A673 (cell line): Measurements from ENCODE around the gene TMEM244. TPM values are rescaled to one million over a fixed set of nuclear protein-coding genes. Genes with fewer than 3 reads are reported as not detected.

Source experiments
- BruUV-seq: library from RNA; stranded (reverse); fragments of 400-500 nt; replicated peaks from 2 replicates; lab custom pipeline; 2021; lab: Mats Ljungman, UMichigan
- CTCF ChIA-PET: fragments of 300-600 bp; sonication (Branson Sonifier 250); formaldehyde crosslinking; loops from one replicate; lab custom pipeline; 2022; ENCODE audit warnings: antibody characterized with exemption; lab: Charles Lee
- POLR2A ChIA-PET: fragments of 300-600 bp; sonication (Branson Sonifier 250); formaldehyde crosslinking; loops from one replicate; lab custom pipeline; 2022; ENCODE audit warnings: antibody characterized with exemption; ENCODE audit not compliant: low non-redundant PET; lab: Charles Lee
- DNase-seq: peaks from one replicate; pipeline ENCODE4 v3.0.0-alpha.2; 2015; ENCODE audit warnings: low spot score
- H3K27ac ChIP-seq: fragments of 200-600 bp; sonication (generic); 2 replicates; pipeline ENCODE4 v1.5.1; 2016; ENCODE audit warnings: mixed run types, low read depth, mild to moderate bottlenecking, mixed read lengths, antibody characterized with exemption, low read length; ENCODE audit not compliant: poor library complexity, severe bottlenecking
- H3K27me3 ChIP-seq: fragments of 200-600 bp; sonication (generic); replicated peaks from 2 replicates; pipeline ENCODE4 v1.6.1; 2017; ENCODE audit warnings: mixed run types, low read depth, mild to moderate bottlenecking, mixed read lengths, antibody characterized with exemption, low read length; ENCODE audit not compliant: insufficient read depth, poor library complexity
- H3K36me3 ChIP-seq: fragments of 200-600 bp; sonication (generic); 2 replicates; pipeline ENCODE4 v1.6.1; 2016; ENCODE audit warnings: mixed run types, mild to moderate bottlenecking, mixed read lengths, antibody characterized with exemption, low read length; ENCODE audit not compliant: insufficient read depth, poor library complexity, severe bottlenecking
- H3K4me1 ChIP-seq: fragments of 200-600 bp; sonication (generic); 2 replicates; pipeline ENCODE4 v1.6.1; 2017; ENCODE audit warnings: mixed run types, mild to moderate bottlenecking, mixed read lengths, antibody characterized with exemption, low read length; ENCODE audit not compliant: insufficient read depth, poor library complexity, severe bottlenecking
- H3K4me3 ChIP-seq: fragments of 200-600 bp; sonication (generic); 2 replicates; pipeline ENCODE4 v1.5.1; 2016; ENCODE audit warnings: low read depth, mixed run types, mild to moderate bottlenecking, mixed read lengths, low read length; ENCODE audit not compliant: poor library complexity, severe bottlenecking
- H3K9me3 ChIP-seq: fragments of 200-600 bp; sonication (generic); 2 replicates; pipeline ENCODE4 v1.6.1; 2016; ENCODE audit warnings: mixed run types, low read depth, mild to moderate bottlenecking, mixed read lengths, antibody characterized with exemption, low read length; ENCODE audit not compliant: poor library complexity, severe bottlenecking
- EZH2 ChIP-seq: fragments of 200-600 bp; sonication (generic); IDR thresholded peaks from 2 replicates; pipeline ENCODE4 v1.6.1; 2017; ENCODE audit warnings: borderline replicate concordance, low read depth, mild to moderate bottlenecking, mixed read lengths, antibody characterized with exemption, low read length; ENCODE audit not compliant: poor library complexity, severe bottlenecking
- intact Hi-C: fragments of 100-400 bp; cut with micrococcal nuclease; formaldehyde crosslinking; loops from one replicate; pipeline ENCODE4 v1.10.0; 2022; ENCODE audit not compliant: unreplicated experiment
- total RNA-seq: library from RNA; stranded (reverse); gene quantifications from 2 replicates; pipeline ENCODE4 v1.2.3, GENCODE V29; 2021
- TF ChIP-seq, protein P1 (sequence below): fragments of 300-800, 200-600 bp; sonication (generic); conservative IDR thresholded peaks from 2 replicates; pipeline ENCODE4 v1.5.1; 2017; ENCODE audit warnings: low read depth, mild to moderate bottlenecking, antibody characterized with exemption, low read length, moderate library complexity, mixed read lengths

TMEM244 gene
- total RNA-seq, 1 experiment from 2014 or later = not detected

DNA sequence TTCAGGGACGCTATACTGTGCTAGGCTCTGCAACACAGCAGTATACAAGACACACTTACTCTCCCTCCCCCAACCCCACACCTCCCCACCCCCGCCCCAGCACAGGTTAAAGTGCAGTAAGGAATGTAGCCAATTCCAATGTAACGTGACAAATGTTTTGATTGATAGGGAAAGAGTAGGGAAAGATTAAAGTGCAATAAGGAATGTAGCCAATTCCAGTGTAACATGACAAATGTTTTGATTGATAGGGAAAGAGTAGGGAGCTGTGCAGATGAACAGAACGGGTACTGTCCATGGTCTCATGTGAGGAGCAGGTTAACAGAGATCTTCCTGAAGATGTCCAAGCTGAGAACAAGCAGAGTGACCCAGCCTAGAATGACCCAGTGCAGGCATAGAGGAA, 69.1 kb downstream of the TMEM244 start:
- no peak overlapping the region for H3K4me3 ChIP-seq
- H3K36me3 ChIP-seq = no peaks in the 10 kb centered on the region
- intact Hi-C loops = no loop called here
- H3K9me3 ChIP-seq = no peaks in the 10 kb centered on the region
- ChIA-PET POLR2A (no interaction called here), CTCF (no interaction called here)
- BruUV-seq = no TSS peak
- H3K27ac ChIP-seq = no peak overlapping the region
- H3K4me1 ChIP-seq = peaks cover 26% of the 10 kb centered on the region
- TF ChIP-seq, protein P1, sequence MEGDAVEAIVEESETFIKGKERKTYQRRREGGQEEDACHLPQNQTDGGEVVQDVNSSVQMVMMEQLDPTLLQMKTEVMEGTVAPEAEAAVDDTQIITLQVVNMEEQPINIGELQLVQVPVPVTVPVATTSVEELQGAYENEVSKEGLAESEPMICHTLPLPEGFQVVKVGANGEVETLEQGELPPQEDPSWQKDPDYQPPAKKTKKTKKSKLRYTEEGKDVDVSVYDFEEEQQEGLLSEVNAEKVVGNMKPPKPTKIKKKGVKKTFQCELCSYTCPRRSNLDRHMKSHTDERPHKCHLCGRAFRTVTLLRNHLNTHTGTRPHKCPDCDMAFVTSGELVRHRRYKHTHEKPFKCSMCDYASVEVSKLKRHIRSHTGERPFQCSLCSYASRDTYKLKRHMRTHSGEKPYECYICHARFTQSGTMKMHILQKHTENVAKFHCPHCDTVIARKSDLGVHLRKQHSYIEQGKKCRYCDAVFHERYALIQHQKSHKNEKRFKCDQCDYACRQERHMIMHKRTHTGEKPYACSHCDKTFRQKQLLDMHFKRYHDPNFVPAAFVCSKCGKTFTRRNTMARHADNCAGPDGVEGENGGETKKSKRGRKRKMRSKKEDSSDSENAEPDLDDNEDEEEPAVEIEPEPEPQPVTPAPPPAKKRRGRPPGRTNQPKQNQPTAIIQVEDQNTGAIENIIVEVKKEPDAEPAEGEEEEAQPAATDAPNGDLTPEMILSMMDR = no peak
- DNase-seq = no peak
- no peaks in the 10 kb centered on the region for H3K27me3 ChIP-seq

DNA sequence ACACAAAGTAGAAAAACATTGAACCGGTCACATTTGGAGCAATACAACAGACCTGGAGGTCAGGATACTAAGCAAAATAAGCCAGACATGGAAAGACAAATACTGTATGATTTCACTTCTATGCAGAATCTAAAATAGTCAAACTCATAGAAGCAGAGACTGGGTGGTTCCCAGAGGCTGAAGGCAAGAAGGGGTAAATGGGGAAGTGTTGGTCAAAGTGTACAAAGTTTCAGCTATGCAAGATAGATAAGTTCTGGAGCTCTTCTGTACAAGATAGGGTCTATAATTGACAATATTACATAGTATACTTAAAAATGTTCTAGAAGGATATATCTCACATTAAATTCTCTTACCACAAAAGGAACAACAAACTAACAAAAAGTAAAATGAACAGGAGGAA, 70.3 kb downstream of the TMEM244 start:
- ChIA-PET CTCF (no interaction called here), POLR2A (no interaction called here)
- Histone ChIP-seq H3K27me3 (no peaks in the 10 kb centered on the region), H3K27ac (no peak overlapping the region), H3K4me3 (no peak overlapping the region), H3K36me3 (no peaks in the 10 kb centered on the region), H3K4me1 (peaks cover 26% of the 10 kb centered on the region), H3K9me3 (no peaks in the 10 kb centered on the region)
- no peak for TF ChIP-seq EZH2
- TF ChIP-seq, protein P1 = no peak
- no peak for DNase-seq
- BruUV-seq = no TSS peak
- intact Hi-C loops = no loop called here

DNA sequence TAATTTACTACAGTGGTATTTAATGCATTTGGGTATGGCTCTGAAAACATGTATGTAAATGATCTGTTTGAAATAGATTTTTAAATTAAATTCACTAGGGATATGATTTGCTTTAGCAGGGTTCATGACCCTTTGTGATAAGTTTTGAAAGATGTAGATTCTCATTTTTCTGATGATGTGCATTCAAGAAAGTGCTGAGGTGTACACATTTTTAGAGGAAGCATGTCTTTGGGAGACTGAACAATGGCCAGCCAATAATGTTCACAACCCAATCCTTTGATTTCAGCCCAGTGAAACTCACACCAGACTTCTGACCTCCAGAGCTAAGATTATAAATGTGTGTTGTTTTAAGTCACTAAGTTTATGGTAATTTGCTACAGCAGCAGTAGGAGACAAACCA, 71.1 kb downstream of the TMEM244 start:
- CTCF ChIA-PET = no interaction called here
- no peak for DNase-seq
- H3K27ac ChIP-seq = peak overlapping the region; percentile 57
- no peaks in the 10 kb centered on the region for H3K27me3 ChIP-seq
- peak overlapping the region; percentile 3 for H3K4me3 ChIP-seq
- POLR2A ChIA-PET = no interaction called here
- intact Hi-C loops = no loop called here
- no peaks in the 10 kb centered on the region for H3K9me3 ChIP-seq
- BruUV-seq = no TSS peak
- H3K4me1 ChIP-seq = peaks cover 26% of the 10 kb centered on the region
- TF ChIP-seq EZH2 = no peak
- TF ChIP-seq, protein P1 = no peak
- H3K36me3 ChIP-seq = no peaks in the 10 kb centered on the region
